Measurements from ENCODE around the gene ZMYM1.

DNA sequence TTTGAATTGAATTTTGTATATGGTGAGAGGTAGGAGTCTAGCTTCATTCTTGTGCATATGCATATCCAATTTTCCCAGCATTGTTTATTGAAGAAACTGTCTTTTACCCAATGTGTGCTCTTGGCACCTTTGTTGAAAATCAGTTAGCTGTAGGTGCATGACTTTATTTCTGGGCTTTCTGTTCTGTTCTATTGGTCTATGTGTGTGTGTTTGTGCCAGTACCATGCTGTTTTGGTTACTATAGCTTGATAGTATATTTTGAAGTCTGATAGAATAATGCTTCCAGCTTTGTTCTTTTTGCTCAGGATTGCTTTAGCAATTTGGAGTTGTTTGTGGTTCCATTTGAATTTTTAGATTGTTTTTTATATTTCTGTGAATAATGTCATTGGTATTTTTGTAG lies 9.4 kb upstream of the ZMYM1 start:
- TF ChIP-seq, protein P1, sequence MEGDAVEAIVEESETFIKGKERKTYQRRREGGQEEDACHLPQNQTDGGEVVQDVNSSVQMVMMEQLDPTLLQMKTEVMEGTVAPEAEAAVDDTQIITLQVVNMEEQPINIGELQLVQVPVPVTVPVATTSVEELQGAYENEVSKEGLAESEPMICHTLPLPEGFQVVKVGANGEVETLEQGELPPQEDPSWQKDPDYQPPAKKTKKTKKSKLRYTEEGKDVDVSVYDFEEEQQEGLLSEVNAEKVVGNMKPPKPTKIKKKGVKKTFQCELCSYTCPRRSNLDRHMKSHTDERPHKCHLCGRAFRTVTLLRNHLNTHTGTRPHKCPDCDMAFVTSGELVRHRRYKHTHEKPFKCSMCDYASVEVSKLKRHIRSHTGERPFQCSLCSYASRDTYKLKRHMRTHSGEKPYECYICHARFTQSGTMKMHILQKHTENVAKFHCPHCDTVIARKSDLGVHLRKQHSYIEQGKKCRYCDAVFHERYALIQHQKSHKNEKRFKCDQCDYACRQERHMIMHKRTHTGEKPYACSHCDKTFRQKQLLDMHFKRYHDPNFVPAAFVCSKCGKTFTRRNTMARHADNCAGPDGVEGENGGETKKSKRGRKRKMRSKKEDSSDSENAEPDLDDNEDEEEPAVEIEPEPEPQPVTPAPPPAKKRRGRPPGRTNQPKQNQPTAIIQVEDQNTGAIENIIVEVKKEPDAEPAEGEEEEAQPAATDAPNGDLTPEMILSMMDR (IDR thresholded peaks at IDR 0.05), result no peak
- no peak for TF ChIP-seq EP300 (IDR thresholded peaks at IDR 0.05)

Data from upper lobe of left lung (tissue), 4 donors.